Progenitor cell of endocrine pancreas (in vitro differentiated cells): ENCODE data around the gene SYNRG. TPM values are rescaled to one million over a fixed set of nuclear protein-coding genes. Genes with fewer than 3 reads are reported as not detected.
"Not testable (repeated sequence)": the region's sequence is repeated elsewhere in the genome, so short reads cannot be mapped to it uniquely, and the experiment has no call there.

Experiments
- DNase-seq: peaks from one replicate; pipeline ENCODE4 v3.0.0; 2021; ENCODE audit warnings: low spot score; ENCODE audit not compliant: unreplicated experiment
- H3K27ac Mint-ChIP-seq: 2 replicates; pipeline ENCODE4 v1.8.0; 2021; ENCODE audit warnings: mild to moderate bottlenecking, moderate library complexity, mixed read lengths
- H3K27me3 Mint-ChIP-seq: 2 replicates; pipeline ENCODE4 v1.8.0; 2021; ENCODE audit warnings: mixed read lengths
- H3K36me3 Mint-ChIP-seq: 2 replicates; pipeline ENCODE4 v1.8.0; 2022; ENCODE audit warnings: mixed read lengths; ENCODE audit not compliant: insufficient read depth
- H3K4me1 Mint-ChIP-seq: 2 replicates; pipeline ENCODE4 v1.8.0; 2021; ENCODE audit warnings: low read depth, mixed read lengths
- H3K4me3 Mint-ChIP-seq: 2 replicates; pipeline ENCODE4 v1.8.0; 2021; ENCODE audit warnings: low read depth, mild to moderate bottlenecking, moderate library complexity, mixed read lengths
- H3K9me3 Mint-ChIP-seq: 2 replicates; pipeline ENCODE4 v1.8.0; 2021; ENCODE audit warnings: low read depth, mixed read lengths
- total RNA-seq: library from RNA; stranded (reverse); gene quantifications from 2 replicates; pipeline ENCODE4 v1.2.1, GENCODE V29; 2021
- TF ChIP-seq, protein P1 (sequence below): fragments of 200-600 bp; sonication (generic); IDR thresholded peaks from one replicate; pipeline ENCODE4 v1.5.0; 2021; ENCODE audit warnings: antibody characterized with exemption, mild to moderate bottlenecking; ENCODE audit not compliant: unreplicated experiment

Gene SYNRG
- total RNA-seq, 1 donor from 2014 or later = 73.0 TPM

GRCh38 chr17:37640015-37640414 is 30.8 kb upstream of the SYNRG start:
- Mint-ChIP-seq H3K36me3 (peaks cover 40% of the 10 kb centered on the region), H3K9me3 (no peaks in the 10 kb centered on the region), H3K27ac (no peak overlapping the region), H3K27me3 (no peaks in the 10 kb centered on the region), H3K4me3 (peak overlapping the region; percentile 48), H3K4me1 (peaks cover 22% of the 10 kb centered on the region)
- no peak for DNase-seq
- TF ChIP-seq, protein P1, sequence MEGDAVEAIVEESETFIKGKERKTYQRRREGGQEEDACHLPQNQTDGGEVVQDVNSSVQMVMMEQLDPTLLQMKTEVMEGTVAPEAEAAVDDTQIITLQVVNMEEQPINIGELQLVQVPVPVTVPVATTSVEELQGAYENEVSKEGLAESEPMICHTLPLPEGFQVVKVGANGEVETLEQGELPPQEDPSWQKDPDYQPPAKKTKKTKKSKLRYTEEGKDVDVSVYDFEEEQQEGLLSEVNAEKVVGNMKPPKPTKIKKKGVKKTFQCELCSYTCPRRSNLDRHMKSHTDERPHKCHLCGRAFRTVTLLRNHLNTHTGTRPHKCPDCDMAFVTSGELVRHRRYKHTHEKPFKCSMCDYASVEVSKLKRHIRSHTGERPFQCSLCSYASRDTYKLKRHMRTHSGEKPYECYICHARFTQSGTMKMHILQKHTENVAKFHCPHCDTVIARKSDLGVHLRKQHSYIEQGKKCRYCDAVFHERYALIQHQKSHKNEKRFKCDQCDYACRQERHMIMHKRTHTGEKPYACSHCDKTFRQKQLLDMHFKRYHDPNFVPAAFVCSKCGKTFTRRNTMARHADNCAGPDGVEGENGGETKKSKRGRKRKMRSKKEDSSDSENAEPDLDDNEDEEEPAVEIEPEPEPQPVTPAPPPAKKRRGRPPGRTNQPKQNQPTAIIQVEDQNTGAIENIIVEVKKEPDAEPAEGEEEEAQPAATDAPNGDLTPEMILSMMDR = no peak

DNA sequence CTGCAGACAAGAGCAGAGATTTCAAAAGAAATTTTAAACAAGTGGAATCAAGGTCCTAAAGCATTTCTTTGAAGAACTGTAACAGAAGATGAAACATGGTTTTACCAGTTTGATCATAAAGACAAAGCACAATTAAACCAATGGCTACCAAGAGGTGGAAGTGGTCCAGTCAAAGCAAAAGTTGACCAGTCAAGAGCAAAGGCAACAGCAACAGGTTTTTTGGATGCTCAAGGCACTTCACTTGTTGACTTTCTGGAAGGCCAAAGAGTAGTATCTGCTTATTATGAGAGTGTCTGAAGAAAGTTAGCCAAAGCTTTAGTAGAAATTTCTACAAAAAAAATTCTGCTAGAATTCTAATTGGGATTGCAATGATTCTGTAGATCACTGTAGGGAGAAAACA is 28.7 kb upstream of the SYNRG start:
- Mint-ChIP-seq H3K4me1 (peaks cover 16% of the 10 kb centered on the region), H3K27ac (no peak overlapping the region), H3K9me3 (no peaks in the 10 kb centered on the region), H3K36me3 (peaks cover 40% of the 10 kb centered on the region), H3K4me3 (no peak overlapping the region), H3K27me3 (no peaks in the 10 kb centered on the region)
- TF ChIP-seq, protein P1 = no peak
- DNase-seq = no peak

DNA sequence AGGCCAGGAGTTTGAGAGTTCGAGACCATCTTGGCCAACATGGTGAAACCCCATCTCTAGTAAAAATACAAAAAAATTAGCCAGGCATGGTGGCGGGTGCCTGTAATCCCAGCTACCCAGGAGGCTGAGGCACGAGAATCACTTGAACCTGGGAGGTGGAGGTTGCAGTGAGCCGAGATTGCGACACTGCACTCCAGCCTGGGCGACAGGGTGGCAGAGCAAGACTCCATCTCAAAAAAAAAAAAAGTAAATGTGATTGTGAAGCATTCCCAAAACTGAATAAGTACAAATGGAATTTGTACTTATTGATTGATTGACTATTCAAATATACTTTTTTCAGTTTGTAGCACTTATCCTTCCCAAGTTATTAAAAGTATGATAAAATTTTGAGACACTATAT is 7.2 kb upstream of the SYNRG start:
- not testable (repeated sequence) for H3K27ac Mint-ChIP-seq, H3K4me1 Mint-ChIP-seq, H3K9me3 Mint-ChIP-seq, H3K4me3 Mint-ChIP-seq, DNase-seq, H3K27me3 Mint-ChIP-seq
- H3K36me3 Mint-ChIP-seq = peaks cover 23% of the 10 kb centered on the region

- no peak for DNase-seq
- no peak overlapping the region for H3K27ac Mint-ChIP-seq
- peaks cover 17% of the 10 kb centered on the region for H3K36me3 Mint-ChIP-seq
- H3K9me3 Mint-ChIP-seq = no peaks in the 10 kb centered on the region
- no peaks in the 10 kb centered on the region for H3K4me1 Mint-ChIP-seq
- TF ChIP-seq, protein P1 = no peak
- H3K27me3 Mint-ChIP-seq = no peaks in the 10 kb centered on the region
- no peak overlapping the region for H3K4me3 Mint-ChIP-seq
Observed at GRCh38 chr17:37614823-37615222, 5.6 kb upstream of the SYNRG start.

DNA sequence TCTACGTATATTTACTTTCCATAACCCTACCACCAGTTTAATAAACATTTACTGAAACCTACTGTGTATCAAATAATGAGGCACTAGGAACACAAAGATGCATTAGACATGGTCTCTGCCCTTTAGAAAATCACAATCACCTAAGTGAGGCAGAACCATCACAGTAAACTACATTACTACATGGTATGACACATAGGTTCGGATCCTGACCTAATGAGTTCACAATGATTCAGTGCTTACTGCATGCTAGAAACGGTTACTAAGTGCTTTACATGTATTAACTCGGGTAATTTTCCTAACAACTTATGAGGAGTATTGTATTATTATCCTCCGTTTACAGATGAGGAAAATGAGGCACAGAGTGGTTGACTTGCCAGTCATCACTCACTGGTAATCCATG is 5.2 kb upstream of the SYNRG start:
- TF ChIP-seq, protein P1 = no peak
- no peak for DNase-seq

DNA sequence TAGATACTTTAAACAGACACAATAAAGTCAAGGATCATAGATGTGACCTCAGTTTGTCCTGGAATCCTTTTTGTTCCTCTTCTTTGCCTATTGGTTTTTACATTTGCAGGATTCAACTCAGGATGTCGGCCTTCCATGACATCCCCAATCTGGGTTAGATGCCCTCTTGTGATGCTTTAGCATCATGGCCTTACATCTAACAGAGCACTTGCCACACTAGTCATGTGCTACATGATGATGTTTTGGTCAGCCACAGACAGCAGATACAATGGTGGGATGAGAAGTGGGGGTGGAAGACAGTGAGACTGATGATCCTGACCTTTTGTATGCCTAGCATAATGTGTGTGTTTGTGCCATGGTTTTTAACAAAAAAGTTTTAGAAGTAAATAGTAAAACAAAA is 1.8 kb upstream of the SYNRG start:
- peak overlapping the region; percentile 75 for H3K27ac Mint-ChIP-seq
- no peaks in the 10 kb centered on the region for H3K9me3 Mint-ChIP-seq
- no peak overlapping the region for H3K4me3 Mint-ChIP-seq
- H3K36me3 Mint-ChIP-seq = peaks cover 15% of the 10 kb centered on the region
- TF ChIP-seq, protein P1 = no peak
- H3K27me3 Mint-ChIP-seq = no peaks in the 10 kb centered on the region
- H3K4me1 Mint-ChIP-seq = peaks cover 12% of the 10 kb centered on the region
- no peak for DNase-seq

More for the DNA sequence above, 5.2 kb upstream of the SYNRG start:
- peaks cover 3% of the 10 kb centered on the region for H3K4me1 Mint-ChIP-seq
- no peaks in the 10 kb centered on the region for H3K27me3 Mint-ChIP-seq
- H3K36me3 Mint-ChIP-seq = peaks cover 16% of the 10 kb centered on the region
- H3K9me3 Mint-ChIP-seq = no peaks in the 10 kb centered on the region
- H3K4me3 Mint-ChIP-seq = no peak overlapping the region
- H3K27ac Mint-ChIP-seq = no peak overlapping the region

GRCh38 chr17:37610041-37610420 is 813 bp upstream of the SYNRG start:
- H3K27ac Mint-ChIP-seq = peak overlapping the region; percentile 97
- not testable (repeated sequence) for DNase-seq, H3K9me3 Mint-ChIP-seq, H3K27me3 Mint-ChIP-seq
- peak overlapping the region; percentile 92 for H3K4me3 Mint-ChIP-seq
- H3K4me1 Mint-ChIP-seq = peaks cover 14% of the 10 kb centered on the region
- H3K36me3 Mint-ChIP-seq = peaks cover 17% of the 10 kb centered on the region
